GM12892 (cell line): Measurements from ENCODE around the gene TMEM97.

ENCODE experiments used
- POLR2A ChIP-seq: IDR thresholded peaks from 2 replicates; pipeline ENCODE4 v1.6.1; 2011; ENCODE audit warnings: low read depth, low read length, control low read depth
- POLR2AphosphoS5 ChIP-seq: IDR thresholded peaks from 2 replicates; pipeline ENCODE4 v1.6.1; 2011; ENCODE audit warnings: low read depth, low read length, control low read depth

DNA sequence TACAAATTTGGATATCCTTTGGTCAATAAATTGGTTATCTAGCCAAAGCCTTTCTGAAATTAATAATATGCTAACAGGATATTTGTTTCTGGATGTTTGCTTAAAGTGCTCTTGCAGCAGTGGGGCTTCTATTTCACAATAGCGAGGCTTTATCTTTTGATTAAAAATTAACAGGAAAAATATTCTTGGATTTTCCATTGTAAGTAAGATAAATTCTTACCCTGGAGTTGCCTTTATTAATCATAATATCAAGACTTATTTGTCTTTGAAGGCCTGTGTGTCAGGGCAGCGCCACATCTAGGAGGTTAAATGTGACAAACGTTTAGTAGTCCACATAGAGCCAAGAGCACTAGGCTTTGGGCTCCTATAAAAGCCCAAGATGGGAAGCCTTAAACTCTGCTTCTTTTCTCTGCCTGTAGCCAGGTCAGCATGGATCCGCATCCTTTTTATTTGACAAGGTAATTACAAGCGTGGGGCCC, 5.3 kb downstream of the TMEM97 start:
- TF ChIP-seq POLR2AphosphoS5: no peak
- no peak for TF ChIP-seq POLR2A
